ENCODE data around the gene BRF1.
"Not testable (repeated sequence)": the region's sequence is repeated elsewhere in the genome, so short reads cannot be mapped to it uniquely, and the experiment has no call there.

Gene BRF1

GRCh38 chr14:105333613-105334364, 33.0 kb upstream of the BRF1 start:
- intact Hi-C loops (cut with DNase I) = no loop called here
- DNase-seq = peak in 1 of 10 donors; percentile 84

GRCh38 chr14:105333020-105333490, 32.3 kb upstream of the BRF1 start:
- peak in 1 of 10 donors; percentile 80 for DNase-seq
- intact Hi-C loops (cut with DNase I) = no loop called here

GRCh38 chr14:105332350-105332874, 31.6 kb upstream of the BRF1 start:
- intact Hi-C loops (cut with DNase I) = no loop called here
- peak in 1 of 10 donors; percentile 68 for DNase-seq

- intact Hi-C loops (cut with DNase I) = no loop called here
- DNase-seq = no peak
These were observed 31.0 kb upstream of the BRF1 start for GRCh38 chr14:105331575-105332349.

- DNase-seq = no peak
These were observed 29.7 kb upstream of the BRF1 start for GRCh38 chr14:105330491-105330895.

GRCh38 chr14:105329411-105330150, 28.8 kb upstream of the BRF1 start:
- intact Hi-C loops (cut with DNase I) = no loop called here
- DNase-seq = peak in 1 of 10 donors; percentile 77

More at GRCh38 chr14:105330491-105330895, 29.7 kb upstream of the BRF1 start:
- intact Hi-C loops (cut with DNase I) = no loop called here

- no peak for DNase-seq
- intact Hi-C loops (cut with DNase I) = no loop called here
These were observed 28.0 kb upstream of the BRF1 start for GRCh38 chr14:105328678-105329390.

- intact Hi-C loops (cut with DNase I) = no loop called here
- peak in 1 of 10 donors; percentile 76 for DNase-seq
These were observed 27.4 kb upstream of the BRF1 start for GRCh38 chr14:105328070-105328677.

- intact Hi-C loops (cut with DNase I) = not testable (repeated sequence)
- DNase-seq = peak in 1 of 10 donors; percentile 79
These were observed 26.9 kb upstream of the BRF1 start for GRCh38 chr14:105327695-105328045.

GRCh38 chr14:105326891-105327694, 26.3 kb upstream of the BRF1 start:
- intact Hi-C loops (cut with DNase I) = no loop called here
- peak in 1 of 10 donors; percentile 79 for DNase-seq

GRCh38 chr14:105326568-105326867, 25.7 kb upstream of the BRF1 start:
- DNase-seq = peak in 1 of 10 donors; percentile 71
- intact Hi-C loops (cut with DNase I) = no loop called here

- DNase-seq = no peak
- intact Hi-C loops (cut with DNase I) = no loop called here
These were observed 25.1 kb upstream of the BRF1 start for GRCh38 chr14:105325716-105326567.

GRCh38 chr14:105325303-105325702, 24.5 kb upstream of the BRF1 start:
- DNase-seq = peak in 1 of 10 donors; percentile 56
- intact Hi-C loops (cut with DNase I) = no loop called here

- DNase-seq = no peak
- intact Hi-C loops (cut with DNase I) = no loop called here
These were observed 24.1 kb upstream of the BRF1 start for GRCh38 chr14:105324871-105325270.

GRCh38 chr14:105324080-105324778, 23.4 kb upstream of the BRF1 start:
- DNase-seq = peak in 8 of 10 donors; percentile 56 to 95 (median 70)
- intact Hi-C loops (cut with DNase I) = no loop called here

- intact Hi-C loops (cut with DNase I) = no loop called here
- no peak for DNase-seq
These were observed 22.9 kb upstream of the BRF1 start for GRCh38 chr14:105323663-105324062.

GRCh38 chr14:105322791-105323556, 22.2 kb upstream of the BRF1 start:
- DNase-seq = no peak
- intact Hi-C loops (cut with DNase I) = no loop called here

Measured in posterior cingulate gyrus (tissue), 11 donors.